Heart left ventricle (tissue), 16 donors: Measurements from ENCODE around the gene TNPO3. TPM values are rescaled to one million over a fixed set of nuclear protein-coding genes. Genes with fewer than 3 reads are reported as not detected.
"Not testable (repeated sequence)": the region's sequence is repeated elsewhere in the genome, so short reads cannot be mapped to it uniquely, and the experiment has no call there.

ENCODE experiments used
- ATAC-seq, 4 donors: fragments of 200-7000 bp; cut with Tn5 transposase; one replicate each; pipeline ENCODE4 v1.9.1; 2020 to 2022; ENCODE audit warnings: moderate library complexity in 4 of 4, mild to moderate bottlenecking in 3 of 4, moderate number of reproducible peaks in 1 of 4
- DNase-seq, 5 donors: peaks; one replicate each; pipeline ENCODE4 v3.0.0-alpha.2; 2020
- H3K27ac ChIP-seq, 12 donors: fragments of 200-600 bp; sonication (generic) in 4 of 12; one replicate each; pipeline versions ENCODE4 v1.5.0 to v1.8.0; 2016 to 2022; ENCODE audit warnings: mild to moderate bottlenecking in 2 of 12
- H3K27me3 ChIP-seq, 9 donors: fragments of 200-600 bp; sonication (generic) in 2 of 9; one replicate each; pipeline versions ENCODE4 v1.5.1 to v1.8.0; 2016 to 2022; ENCODE audit warnings: mild to moderate bottlenecking in 3 of 9
- H3K36me3 ChIP-seq, 9 donors: fragments of 200-600 bp; sonication (generic) in 2 of 9; one replicate each; pipeline versions ENCODE4 v1.5.0 to v1.8.0; 2018 to 2022; ENCODE audit warnings: mild to moderate bottlenecking in 2 of 9
- H3K4me1 ChIP-seq, 12 donors: fragments of 200-600 bp; sonication (generic) in 4 of 12; one replicate each; pipeline versions ENCODE4 v1.5.0 to v1.8.0; 2016 to 2022; ENCODE audit warnings: mild to moderate bottlenecking in 3 of 12
- H3K4me3 ChIP-seq, 12 donors: fragments of 200-600 bp; sonication (generic) in 4 of 12; one replicate each; pipeline versions ENCODE4 v1.5.0 to v1.8.0; 2017 to 2022; ENCODE audit warnings: mild to moderate bottlenecking in 9 of 12, moderate library complexity in 4 of 12
- H3K9me3 ChIP-seq, 12 donors: fragments of 200-600 bp; sonication (generic) in 4 of 12; one replicate each; pipeline versions ENCODE4 v1.5.0 to v1.8.0; 2016 to 2022; ENCODE audit warnings: mild to moderate bottlenecking in 1 of 12
- POLR2A ChIP-seq, 2 donors: fragments of 450-650 bp; IDR thresholded peaks; one replicate each; pipeline ENCODE4 v1.6.1; 2017; ENCODE audit warnings: antibody characterized with exemption in 2 of 2, mild to moderate bottlenecking in 2 of 2, moderate library complexity in 2 of 2
- WGBS, 4 donors: extraction: QIAGEN DNeasy Blood & Tissue Kit in 2 of 4; methylation state at CpG; one replicate each; pipeline versions ENCODE4 v1.1.5 to v1.1.7; 2013 to 2018; 5-methylcytosine and 5-hydroxymethylcytosine counted together
- intact Hi-C, 10 donors: fragments of 100-400 bp; cut with DNase I; formaldehyde crosslinking; loops; one replicate each; pipeline versions ENCODE4 v1.11.1 to v1.14.2; 2022
- polyA plus RNA-seq, 2 donors: library from polyadenylated mRNA; stranded (reverse); fragments of 200-250 nt; gene quantifications; one replicate each; pipeline ENCODE4 v1.2.3, GENCODE V29; 2013
- total RNA-seq, 9 donors: library from RNA; depleted of rRNA in 2 of 9; stranded (reverse); fragments of >200 nt in 2 of 9; fragmentation: NEBNext Ultra II Directional in 3 of 9; extraction: Animal tissue kit (Norgen Biotek cat#: 25700) in 3 of 9; gene quantifications; one replicate each; pipeline versions ENCODE4 v1.1.0 to v1.2.4, GENCODE V29; 2016 to 2023
- TF ChIP-seq, protein P1 (sequence below), 12 donors: fragments of 200-600 bp; sonication (generic) in 4 of 12; IDR thresholded peaks; one replicate each; pipeline versions ENCODE4 v1.5.0 to v1.8.0; 2018 to 2022; ENCODE audit warnings: antibody characterized with exemption in 12 of 12, mild to moderate bottlenecking in 5 of 12
- donor health status: ischemic (EF 13 %, LVEDD 7.1; RV severe dilation, severe dysfunction).
- donor health status: healthy with polysubstance abuse.
- donor health status: DM: no; HTN: yes; CAD: no.
- donor health status: DM: no; HTN: no; CAD: no.
- donor health status: ischemic (EF 25% LVEDD 6.9; RV normal size, moderate dysfunction).
- donor health status: ischemic (EF 25% LVEDD 5.7; RV mildly dilated, moderate dysfunction).
- donor health status: healthy.
- donor health status: DM: yes; HTN: yes; CAD: no.
- donor health status: ischemic (EF 35%, LVEDD 5.7; RV mildly dilated, moderate dysfunction).
- donor health status: nonischemic (EF 11% LVEDD 7.7; RV severe dilation, severe dysfunction).
- donor health status: DM: yes; HTN: yes; CAD: no.
- donor health status: PGD.
- donor health status: ischemic (EF 29% LVEDD 5.4; RV normal size, mild dysfunction).
- donor health status: nonischemic (EF 23%, LVEDD 6.1; RV moderate dilation, normal function).

Gene TNPO3
- total and polyA plus RNA-seq, 11 donors: 11.0 to 42.4 (median 31.3) TPM

DNA sequence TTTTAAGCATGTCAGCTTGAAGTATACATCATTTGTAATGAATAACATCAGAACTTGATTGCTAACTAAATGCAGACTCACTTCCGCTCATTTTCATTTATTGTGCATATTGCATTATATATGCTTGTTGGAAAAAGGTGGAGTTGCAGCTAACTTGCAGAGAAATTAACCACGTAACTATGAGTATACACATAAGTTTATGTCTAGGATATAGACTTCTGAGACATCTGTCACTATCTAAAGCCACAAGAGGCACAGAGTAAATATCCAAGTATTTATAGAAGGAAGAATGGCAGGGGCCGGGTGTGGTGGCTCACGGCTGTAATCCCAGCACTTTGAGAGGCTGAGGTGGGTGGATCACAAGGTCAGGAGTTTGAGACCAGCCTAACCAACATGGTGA, 47.3 kb downstream of the TNPO3 start:
- H3K36me3 ChIP-seq: peaks cover 0 to 80% (median 60%) of the 10 kb centered on the region in 9 donors
- H3K27ac ChIP-seq: no peak overlapping the region
- TF ChIP-seq POLR2A (IDR thresholded peaks at IDR 0.05): no peak
- TF ChIP-seq, protein P1, sequence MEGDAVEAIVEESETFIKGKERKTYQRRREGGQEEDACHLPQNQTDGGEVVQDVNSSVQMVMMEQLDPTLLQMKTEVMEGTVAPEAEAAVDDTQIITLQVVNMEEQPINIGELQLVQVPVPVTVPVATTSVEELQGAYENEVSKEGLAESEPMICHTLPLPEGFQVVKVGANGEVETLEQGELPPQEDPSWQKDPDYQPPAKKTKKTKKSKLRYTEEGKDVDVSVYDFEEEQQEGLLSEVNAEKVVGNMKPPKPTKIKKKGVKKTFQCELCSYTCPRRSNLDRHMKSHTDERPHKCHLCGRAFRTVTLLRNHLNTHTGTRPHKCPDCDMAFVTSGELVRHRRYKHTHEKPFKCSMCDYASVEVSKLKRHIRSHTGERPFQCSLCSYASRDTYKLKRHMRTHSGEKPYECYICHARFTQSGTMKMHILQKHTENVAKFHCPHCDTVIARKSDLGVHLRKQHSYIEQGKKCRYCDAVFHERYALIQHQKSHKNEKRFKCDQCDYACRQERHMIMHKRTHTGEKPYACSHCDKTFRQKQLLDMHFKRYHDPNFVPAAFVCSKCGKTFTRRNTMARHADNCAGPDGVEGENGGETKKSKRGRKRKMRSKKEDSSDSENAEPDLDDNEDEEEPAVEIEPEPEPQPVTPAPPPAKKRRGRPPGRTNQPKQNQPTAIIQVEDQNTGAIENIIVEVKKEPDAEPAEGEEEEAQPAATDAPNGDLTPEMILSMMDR (IDR thresholded peaks at IDR 0.05): no peak
- intact Hi-C loops: no loop called here
- DNase-seq (no peak), ATAC-seq (no peak)
- H3K9me3 ChIP-seq: no peaks in the 10 kb centered on the region
- 89 to 95% (median 91%) methylated on average over 4 of the region's 4 CpGs for WGBS, 4 donors
- H3K27me3 ChIP-seq: no peaks in the 10 kb centered on the region
- no peak overlapping the region for H3K4me3 ChIP-seq
- peaks cover 0 to 12% (median 4%) of the 10 kb centered on the region in 12 donors for H3K4me1 ChIP-seq

DNA sequence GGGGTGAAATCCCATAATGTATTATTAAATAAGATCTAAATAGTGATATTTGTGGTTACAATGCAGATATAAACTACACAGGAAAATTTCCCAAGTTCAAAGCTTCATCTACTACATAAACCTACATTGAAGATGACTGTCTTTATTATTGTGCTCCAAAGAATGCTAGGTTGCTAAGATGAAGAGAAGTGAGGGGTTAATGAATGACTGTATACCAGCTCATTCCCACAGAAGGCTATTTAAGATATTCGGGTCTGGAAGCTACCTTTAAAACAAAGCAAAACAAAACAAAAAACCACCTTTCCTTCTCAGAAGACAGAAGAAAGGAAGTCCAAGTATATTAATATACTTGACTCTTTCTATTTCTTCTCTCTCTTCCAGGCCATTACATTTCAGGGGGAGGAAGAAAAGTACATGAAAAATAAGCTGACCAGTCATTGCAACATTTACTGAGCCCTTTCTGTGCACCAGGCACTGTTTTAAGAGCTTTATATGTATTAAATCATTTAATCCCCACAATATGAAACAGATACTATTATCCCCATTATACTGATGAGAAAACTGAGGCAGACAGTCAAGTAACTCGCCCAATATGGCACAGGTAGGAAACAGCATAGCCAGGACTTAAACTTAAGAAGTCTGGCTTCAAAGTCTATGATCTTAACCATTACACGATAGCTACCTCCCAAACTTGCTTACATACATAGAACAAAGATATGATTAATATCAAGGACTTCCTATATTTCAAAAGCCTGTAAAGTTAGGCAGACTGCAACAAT, 48.1 kb downstream of the TNPO3 start:
- DNase-seq (no peak), ATAC-seq (no peak)
- TF ChIP-seq, protein P1 (IDR thresholded peaks at IDR 0.05): no peak
- no peak for TF ChIP-seq POLR2A (IDR thresholded peaks at IDR 0.05)
- Histone ChIP-seq H3K9me3 (no peaks in the 10 kb centered on the region), H3K27ac (no peak overlapping the region), H3K4me1 (peaks cover 0 to 12% (median 4%) of the 10 kb centered on the region in 12 donors), H3K4me3 (no peak overlapping the region), H3K27me3 (no peaks in the 10 kb centered on the region), H3K36me3 (peaks cover 0 to 85% (median 67%) of the 10 kb centered on the region in 9 donors)
- intact Hi-C loops: no loop called here
- 86 to 90% (median 88%) methylated on average over 3 of the region's 3 CpGs for WGBS, 4 donors

DNA sequence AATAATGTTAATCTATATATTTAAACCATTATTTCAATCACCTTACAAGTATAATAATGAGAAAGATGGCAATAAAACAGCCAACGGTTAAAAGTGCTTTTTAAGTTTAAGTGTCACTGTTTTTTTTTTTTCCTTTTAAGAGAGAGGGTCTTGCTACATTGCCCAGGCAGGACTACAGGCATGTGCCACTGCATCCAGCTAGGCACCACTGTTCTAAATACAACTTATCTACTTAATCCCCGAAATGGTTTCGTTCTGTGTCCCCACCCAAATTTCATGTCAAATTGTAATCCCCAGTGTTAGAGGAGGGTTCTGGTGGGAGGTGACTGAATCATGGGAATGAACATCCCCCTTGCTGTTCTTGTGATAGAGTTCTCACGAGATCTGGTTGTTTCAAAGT, 49.7 kb downstream of the TNPO3 start:
- Histone ChIP-seq H3K9me3 (no peaks in the 10 kb centered on the region), H3K27me3 (no peaks in the 10 kb centered on the region), H3K36me3 (peaks cover 0 to 86% (median 68%) of the 10 kb centered on the region in 9 donors), H3K4me3 (no peak overlapping the region), H3K27ac (no peak overlapping the region), H3K4me1 (peaks cover 0 to 11% (median 4%) of the 10 kb centered on the region in 12 donors)
- ATAC-seq (no peak), DNase-seq (no peak)
- intact Hi-C loops: no loop called here
- TF ChIP-seq, protein P1 (IDR thresholded peaks at IDR 0.05): no peak
- WGBS, 4 donors: 89 to 95% (median 94%) methylated on average over 4 of the region's 4 CpGs

DNA sequence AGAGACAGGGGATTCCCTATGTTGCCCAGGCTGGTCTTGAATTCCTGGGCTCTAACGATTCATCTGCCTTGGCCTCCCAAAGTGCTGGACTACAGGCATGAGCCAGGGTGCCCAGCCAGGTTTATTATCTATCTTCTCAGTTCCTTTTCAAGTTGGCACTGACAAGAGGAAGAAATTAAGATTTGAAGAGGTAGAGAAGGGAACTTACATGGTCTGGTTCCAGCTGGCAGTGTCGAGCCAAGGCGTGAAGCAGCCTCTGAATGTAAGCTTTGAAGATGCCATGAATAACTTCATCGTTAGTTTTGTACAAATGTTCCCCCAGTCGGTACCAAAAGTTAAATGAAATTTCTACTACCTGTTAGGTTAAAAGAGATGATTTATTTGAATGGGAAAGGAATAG, 57.7 kb downstream of the TNPO3 start:
- TF ChIP-seq, protein P1 (IDR thresholded peaks at IDR 0.05): no peak
- TF ChIP-seq POLR2A (IDR thresholded peaks at IDR 0.05): no peak
- Histone ChIP-seq H3K27ac (no peak overlapping the region), H3K9me3 (no peaks in the 10 kb centered on the region), H3K4me3 (no peak overlapping the region), H3K36me3 (peaks cover 0 to 100% (median 96%) of the 10 kb centered on the region in 9 donors), H3K27me3 (no peaks in the 10 kb centered on the region), H3K4me1 (no peaks in the 10 kb centered on the region)
- 71 to 80% (median 72%) methylated on average over 5 of the region's 5 CpGs for WGBS, 4 donors
- ATAC-seq (no peak), DNase-seq (no peak)
- intact Hi-C loops: no loop called here

DNA sequence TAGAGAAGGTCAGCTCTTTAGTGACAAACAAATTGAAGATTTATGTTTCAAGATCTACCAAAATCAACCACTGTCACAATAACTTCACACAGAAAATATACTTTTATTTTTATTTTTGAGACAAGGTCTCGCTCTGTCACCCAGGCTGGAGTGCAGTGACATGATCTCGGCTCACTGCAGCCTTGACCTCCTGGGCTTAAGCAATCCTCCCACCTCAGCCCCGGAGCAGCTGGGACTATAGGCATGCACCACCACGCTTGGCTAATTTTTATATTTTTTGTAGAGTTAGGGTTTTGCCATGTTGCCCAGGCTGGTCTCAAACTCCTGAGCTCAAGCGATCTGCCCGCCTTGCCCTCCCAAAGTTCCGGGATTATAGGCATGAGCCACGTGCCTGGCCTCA, 60.4 kb downstream of the TNPO3 start:
- intact Hi-C loops, H3K9me3 ChIP-seq, H3K4me3 ChIP-seq, DNase-seq, H3K27ac ChIP-seq, H3K27me3 ChIP-seq, ATAC-seq, H3K4me1 ChIP-seq: not testable (repeated sequence)
- peaks cover 0 to 99% (median 95%) of the 10 kb centered on the region in 9 donors for H3K36me3 ChIP-seq
- WGBS, 4 donors: 94 to 98% (median 96%) methylated on average over 8 of the region's 8 CpGs
